GM21526 (cell line): Measurements from ENCODE around the gene TFEC.
A peak's percentile ranks its signal among the peaks of the same experiment; 100 is the strongest.
"Not testable (repeated sequence)": the region's sequence is repeated elsewhere in the genome, so short reads cannot be mapped to it uniquely, and the experiment has no call there.

ENCODE experiments used
- ATAC-seq: cut with Tn5 transposase; IDR thresholded peaks from one replicate; pipeline ENCODE4 v1.9.1; 2021; ENCODE audit warnings: moderate library complexity; ENCODE audit not compliant: unreplicated experiment, low FRiP score

TFEC gene

GRCh38 chr7:116030651-116031276, at the start of gene TFEC:
TFEC (minus strand) TSS chr7:116030763; CDS start chr7:115984441, 46,322 bp downstream.
- no peak for ATAC-seq

- ATAC-seq, result no peak
Observed at GRCh38 chr7:116075351-116076145, 45.0 kb upstream of the TFEC start.

- ATAC-seq, result peak; percentile 68
Observed at GRCh38 chr7:116071629-116072028, 41.1 kb upstream of the TFEC start.

- no peak for ATAC-seq
Observed at GRCh38 chr7:116064179-116064578, 33.6 kb upstream of the TFEC start.

GRCh38 chr7:116062666-116063065, 32.1 kb upstream of the TFEC start:
- ATAC-seq, result no peak

- ATAC-seq, result no peak
Observed at GRCh38 chr7:116052006-116052405, 21.4 kb upstream of the TFEC start.

GRCh38 chr7:116047261-116047660, 16.7 kb upstream of the TFEC start:
- not testable (repeated sequence) for ATAC-seq

- no peak for ATAC-seq
Observed at GRCh38 chr7:116045532-116045931, 15.0 kb upstream of the TFEC start.

- peak; percentile 99 for ATAC-seq
Observed at GRCh38 chr7:116041615-116042014, 11.1 kb upstream of the TFEC start.

- no peak for ATAC-seq
Observed at GRCh38 chr7:116037401-116037800, 6.8 kb upstream of the TFEC start.

- ATAC-seq, result no peak
Observed at GRCh38 chr7:116034411-116034810, 3.8 kb upstream of the TFEC start.

GRCh38 chr7:116032886-116033285, 2.3 kb upstream of the TFEC start:
- no peak for ATAC-seq

GRCh38 chr7:116028787-116029186, 1.8 kb downstream of the TFEC start:
- ATAC-seq, result peak; percentile 67

GRCh38 chr7:116027786-116028185, 2.8 kb downstream of the TFEC start:
- no peak for ATAC-seq

- no peak for ATAC-seq
Observed at GRCh38 chr7:116024826-116025809, 5.4 kb downstream of the TFEC start.

GRCh38 chr7:116021237-116021636, 9.3 kb downstream of the TFEC start:
- peak; percentile 81 for ATAC-seq

- ATAC-seq, result no peak
Observed at GRCh38 chr7:116018731-116019130, 11.8 kb downstream of the TFEC start.

- ATAC-seq, result no peak
Observed at GRCh38 chr7:116013675-116014074, 16.9 kb downstream of the TFEC start.

- no peak for ATAC-seq
Observed at GRCh38 chr7:116011584-116011983, 19.0 kb downstream of the TFEC start.

- not testable (repeated sequence) for ATAC-seq
Observed at GRCh38 chr7:116004762-116005161, 25.8 kb downstream of the TFEC start.

GRCh38 chr7:115997221-115997620, 33.3 kb downstream of the TFEC start:
- no peak for ATAC-seq
